SK-N-SH treated with all-trans-retinoic acid at 6 μM for 48 hours (cell line): ENCODE data around the gene NRXN3.

ENCODE experiments used
- CSDC2 ChIP-seq: fragments of 250-450 bp; sonication (Bioruptor Pico); IDR thresholded peaks from 2 replicates; pipeline ENCODE4 v1.5.0; 2020; ENCODE audit warnings: mild to moderate bottlenecking, moderate library complexity
- TCF4 ChIP-seq: fragments of 250-450 bp; sonication (Bioruptor Pico); IDR thresholded peaks from 2 replicates; pipeline ENCODE4 v1.8.0; 2021; ENCODE audit warnings: mild to moderate bottlenecking, moderate library complexity, borderline replicate concordance

DNA sequence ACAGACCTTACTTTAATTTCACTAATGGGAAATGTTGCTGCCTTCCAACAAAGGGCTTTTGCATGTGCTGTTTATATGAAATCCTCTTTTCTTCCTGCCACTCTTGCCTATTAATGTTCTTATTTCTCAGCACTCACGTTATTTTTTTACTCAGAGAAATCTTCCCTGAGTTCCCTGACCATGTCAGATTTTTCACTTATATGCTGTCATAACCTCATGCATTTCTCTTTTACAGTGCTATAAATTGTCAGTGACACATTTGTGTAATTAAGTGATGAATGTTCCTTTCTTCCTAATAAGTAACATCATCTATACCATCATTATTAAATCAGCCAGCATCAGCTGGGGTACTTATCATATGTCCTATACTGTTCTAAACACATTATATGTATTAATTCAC is 1597.1 kb downstream of the NRXN3 start:
- TF ChIP-seq TCF4 (CRISPR knock-in tag) (no peak), CSDC2 (CRISPR knock-in tag) (no peak)
